Measurements from ENCODE around the gene FOXN1. TPM values are rescaled to one million over a fixed set of nuclear protein-coding genes. Genes with fewer than 3 reads are reported as not detected.
A peak's percentile ranks its signal among the peaks of the same experiment; 100 is the strongest.

FOXN1 gene
- total RNA-seq, 2 experiments from 2014 or later = not detected

DNA sequence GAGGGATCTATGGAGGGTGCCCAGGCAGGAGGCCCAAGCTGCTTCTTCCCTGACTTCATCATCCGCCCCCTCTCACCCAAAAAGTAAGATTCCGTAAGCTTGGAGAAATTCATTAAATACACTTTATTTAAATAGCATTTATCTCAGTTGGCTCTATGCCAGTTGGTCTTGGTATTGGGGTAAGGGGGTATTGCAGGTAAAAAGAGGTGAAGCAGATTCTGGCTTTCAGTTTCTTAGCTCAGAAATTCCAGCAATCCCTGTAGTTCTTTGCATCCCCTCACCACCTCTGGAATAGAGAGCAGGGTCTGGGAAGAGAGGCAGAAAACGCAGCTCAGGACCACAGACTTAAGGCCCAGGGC is 71.3 kb downstream of the FOXN1 start:
- Mint-ChIP-seq H3K9me3 (no peaks in the 10 kb centered on the region), H3K4me1 (ENCODE audit: low read depth) (peaks cover 42% of the 10 kb centered on the region), H3K4me3 (no peak overlapping the region), H3K36me3 (ENCODE audit: low read depth) (peaks cover 63% of the 10 kb centered on the region), H3K27ac (no peak overlapping the region), H3K27me3 (no peaks in the 10 kb centered on the region)
- ChIA-PET CTCF (interaction anchor here (1.2 to 4.4 kb wide), 6 partner anchors 12 to 37 kb away, joined by 3 to 27 read pairs (median 4); no protein-coding TSS in a partner anchor), POLR2A (interaction anchor here (0.7 to 9.1 kb wide), 13 partner anchors 9 to 241 kb away, joined by 3 to 58 read pairs (median 4); partner anchors contain the start of genes BLTP2, SPAG5 and UNC119)
- TF ChIP-seq, protein P1, sequence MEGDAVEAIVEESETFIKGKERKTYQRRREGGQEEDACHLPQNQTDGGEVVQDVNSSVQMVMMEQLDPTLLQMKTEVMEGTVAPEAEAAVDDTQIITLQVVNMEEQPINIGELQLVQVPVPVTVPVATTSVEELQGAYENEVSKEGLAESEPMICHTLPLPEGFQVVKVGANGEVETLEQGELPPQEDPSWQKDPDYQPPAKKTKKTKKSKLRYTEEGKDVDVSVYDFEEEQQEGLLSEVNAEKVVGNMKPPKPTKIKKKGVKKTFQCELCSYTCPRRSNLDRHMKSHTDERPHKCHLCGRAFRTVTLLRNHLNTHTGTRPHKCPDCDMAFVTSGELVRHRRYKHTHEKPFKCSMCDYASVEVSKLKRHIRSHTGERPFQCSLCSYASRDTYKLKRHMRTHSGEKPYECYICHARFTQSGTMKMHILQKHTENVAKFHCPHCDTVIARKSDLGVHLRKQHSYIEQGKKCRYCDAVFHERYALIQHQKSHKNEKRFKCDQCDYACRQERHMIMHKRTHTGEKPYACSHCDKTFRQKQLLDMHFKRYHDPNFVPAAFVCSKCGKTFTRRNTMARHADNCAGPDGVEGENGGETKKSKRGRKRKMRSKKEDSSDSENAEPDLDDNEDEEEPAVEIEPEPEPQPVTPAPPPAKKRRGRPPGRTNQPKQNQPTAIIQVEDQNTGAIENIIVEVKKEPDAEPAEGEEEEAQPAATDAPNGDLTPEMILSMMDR (IDR thresholded peaks at IDR 0.05) = no peak
- no peak for DNase-seq
- ATAC-seq = no peak
- intact Hi-C loops (cut with micrococcal nuclease) = no loop called here

DNA sequence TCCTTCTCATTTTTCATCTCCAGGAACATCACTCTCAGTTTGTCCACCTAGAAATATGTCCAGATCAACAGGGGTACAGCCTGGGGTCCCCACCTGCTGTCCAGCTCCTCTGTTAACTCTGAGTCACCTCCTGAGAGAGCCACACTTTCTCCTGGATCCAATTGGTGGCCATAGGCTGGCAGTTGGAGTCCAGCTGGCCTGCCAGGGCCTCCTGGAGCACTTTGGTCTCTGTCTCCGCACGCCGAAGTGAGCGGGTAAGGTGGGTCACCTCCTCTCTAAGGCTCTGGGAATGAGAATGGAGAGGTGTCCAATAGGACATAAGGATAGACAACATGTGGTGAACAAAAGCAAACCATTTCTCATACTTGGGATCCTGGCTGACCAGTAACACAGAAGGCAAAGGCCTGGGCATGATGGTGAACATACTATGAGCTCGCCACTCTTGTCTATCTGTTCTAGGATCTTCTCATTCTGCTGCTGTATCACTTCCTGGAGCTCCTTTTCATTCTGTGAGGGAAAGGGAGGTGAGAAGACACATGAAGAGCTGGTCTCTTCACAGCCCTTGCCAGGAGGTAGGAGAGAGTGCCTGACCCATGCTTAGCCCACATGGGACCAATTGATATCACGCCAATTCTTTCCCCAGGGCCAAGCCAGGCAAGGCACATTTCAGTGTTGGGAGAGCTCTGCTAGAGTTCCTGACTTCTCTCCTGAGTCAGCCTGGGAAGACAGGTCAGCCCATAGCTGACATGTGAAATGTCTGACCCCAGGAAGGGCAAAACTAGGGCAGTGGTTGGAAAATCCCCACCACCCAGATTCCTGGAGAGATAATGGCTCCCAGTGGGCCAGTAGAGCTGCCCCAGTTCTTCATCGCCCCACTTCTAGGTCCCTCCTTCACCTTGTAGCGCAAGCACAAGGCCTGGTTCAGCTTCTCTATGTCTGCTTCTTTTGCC is 72.4 kb downstream of the FOXN1 start:
- intact Hi-C loops (cut with micrococcal nuclease) = no loop called here
- TF ChIP-seq, protein P1 (IDR thresholded peaks at IDR 0.05) = no peak
- DNase-seq (no peak), ATAC-seq (no peak)
- CTCF ChIA-PET = interaction anchor here (1.2 to 4.4 kb wide), 6 partner anchors 14 to 68 kb away, joined by 3 to 27 read pairs (median 3); no protein-coding TSS in a partner anchor
- POLR2A ChIA-PET = interaction anchor here (0.8 to 9.1 kb wide), 8 partner anchors 8 to 126 kb away, joined by 3 to 58 read pairs (median 6); partner anchors contain the start of genes BLTP2 and SPAG5
- H3K27ac Mint-ChIP-seq = peak overlapping the region; percentile 31
- H3K4me1 Mint-ChIP-seq (ENCODE audit: low read depth) = peaks cover 37% of the 10 kb centered on the region
- no peak overlapping the region for H3K4me3 Mint-ChIP-seq
- no peaks in the 10 kb centered on the region for H3K9me3 Mint-ChIP-seq
- H3K36me3 Mint-ChIP-seq (ENCODE audit: low read depth) = peaks cover 63% of the 10 kb centered on the region
- H3K27me3 Mint-ChIP-seq = no peaks in the 10 kb centered on the region

DNA sequence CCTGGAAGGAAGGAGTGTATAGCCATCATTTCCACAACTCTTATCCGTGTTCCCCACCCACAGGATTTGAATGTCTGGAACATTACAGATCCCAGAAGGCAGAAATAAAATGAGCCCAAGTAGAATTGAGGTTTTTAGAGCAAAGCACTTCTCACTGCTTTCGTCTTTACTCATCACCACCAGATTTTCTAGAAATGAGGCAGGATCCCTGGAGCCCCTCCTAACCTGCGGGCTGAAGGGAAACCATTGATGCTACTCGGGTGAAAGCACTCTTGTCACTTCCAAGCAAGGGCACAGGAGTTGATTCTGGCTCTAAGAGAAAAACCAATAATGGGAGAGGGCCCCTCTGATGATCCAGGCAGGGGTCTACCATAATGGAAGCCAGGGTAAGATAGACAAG is 73.4 kb downstream of the FOXN1 start:
- ChIA-PET POLR2A (interaction anchor here (0.7 to 9.1 kb wide), 7 partner anchors 9 to 39 kb away, joined by 3 to 58 read pairs (median 3); partner anchors contain the start of gene SPAG5), CTCF (interaction anchor here (1.3 to 1.6 kb wide), 4 partner anchors 13 to 67 kb away, joined by 3 to 4 read pairs (median 3); no protein-coding TSS in a partner anchor)
- H3K4me3 Mint-ChIP-seq = no peak overlapping the region
- no peaks in the 10 kb centered on the region for H3K9me3 Mint-ChIP-seq
- intact Hi-C loops (cut with micrococcal nuclease) = no loop called here
- ATAC-seq (no peak), DNase-seq (peak; percentile 42)
- H3K4me1 Mint-ChIP-seq (ENCODE audit: low read depth) = peaks cover 34% of the 10 kb centered on the region
- H3K27me3 Mint-ChIP-seq = no peaks in the 10 kb centered on the region
- TF ChIP-seq, protein P1 (IDR thresholded peaks at IDR 0.05) = no peak
- peaks cover 53% of the 10 kb centered on the region for H3K36me3 Mint-ChIP-seq (ENCODE audit: low read depth)
- H3K27ac Mint-ChIP-seq = peak overlapping the region; percentile 31

GRCh38 chr17:28580959-28581358 is 74.8 kb downstream of the FOXN1 start:
- TF ChIP-seq, protein P1 (IDR thresholded peaks at IDR 0.05) = no peak
- DNase-seq (no peak), ATAC-seq (no peak)
- intact Hi-C loops (cut with micrococcal nuclease) = no loop called here
- Mint-ChIP-seq H3K27ac (no peak overlapping the region), H3K9me3 (no peaks in the 10 kb centered on the region), H3K4me1 (ENCODE audit: low read depth) (peaks cover 27% of the 10 kb centered on the region), H3K4me3 (no peak overlapping the region), H3K36me3 (ENCODE audit: low read depth) (peaks cover 52% of the 10 kb centered on the region), H3K27me3 (no peaks in the 10 kb centered on the region)
- POLR2A ChIA-PET = interaction anchor here (1.0 to 9.1 kb wide), 3 partner anchors 9 to 41 kb away, joined by 3 to 58 read pairs (median 14); partner anchors contain the start of genes PIGS and SPAG5
- CTCF ChIA-PET = no interaction called here

Data from activated CD8-positive, alpha-beta T cell treated with anti-CD3 and anti-CD28 coated beads for 36 hours (primary cell).